HepG2 (cell line): ENCODE data around the gene ACVR1B. TPM values are rescaled to one million over a fixed set of nuclear protein-coding genes. Genes with fewer than 3 reads are reported as not detected.

Experiments used
- BCL6 ChIP-seq: IDR thresholded peaks from 2 replicates; pipeline ENCODE4 v1.6.1; 2016; ENCODE audit warnings: missing genetic modification reagents, missing compliant biosample characterization
- BHLHE40 ChIP-seq: IDR thresholded peaks from 2 replicates; pipeline ENCODE4 v1.6.1; 2011; ENCODE audit warnings: low read length, improper control_type of control experiment
- CBX1 ChIP-seq: IDR thresholded peaks from one replicate; pipeline ENCODE4 v1.6.1; 2016; ENCODE audit warnings: antibody characterized with exemption, low read depth
- CSRNP1 ChIP-seq: sonication (generic); formaldehyde crosslinking; IDR thresholded peaks from 2 replicates; pipeline ENCODE4 v1.8.1; 2023; ENCODE audit warnings: mild to moderate bottlenecking, missing genetic modification reagents
- CTCF ChIP-seq: sonication (generic); formaldehyde crosslinking; IDR thresholded peaks from 2 replicates; pipeline ENCODE4 v1.5.0; 2020; ENCODE audit warnings: mild to moderate bottlenecking, missing genetic modification reagents, moderate library complexity
- ERF ChIP-seq: IDR thresholded peaks from 2 replicates; pipeline ENCODE4 v1.6.1; 2018; ENCODE audit warnings: missing biosample characterization, missing genetic modification reagents
- RAD21 ChIP-seq: fragments of 450-650 bp; formaldehyde crosslinking; IDR thresholded peaks from 2 replicates; pipeline ENCODE4 v1.5.0; 2020; ENCODE audit warnings: mild to moderate bottlenecking
- RARG ChIP-seq: sonication (generic); formaldehyde crosslinking; IDR thresholded peaks from 2 replicates; pipeline ENCODE4 v1.4.0; 2020; ENCODE audit warnings: low read depth, mild to moderate bottlenecking, missing genetic modification reagents
- REXO4 ChIP-seq: sonication (generic); formaldehyde crosslinking; IDR thresholded peaks from 2 replicates; pipeline ENCODE4 v1.8.0; 2022; ENCODE audit warnings: missing genetic modification reagents, mild to moderate bottlenecking, borderline replicate concordance
- SIN3A ChIP-seq: IDR thresholded peaks from 2 replicates; pipeline ENCODE4 v1.6.1; 2011; ENCODE audit warnings: low read depth, mild to moderate bottlenecking, control low read depth, low read length, borderline replicate concordance
- SIN3B ChIP-seq: fragments of 150-350 bp; IDR thresholded peaks from 2 replicates; pipeline ENCODE4 v1.6.1; 2014; ENCODE audit warnings: low read length
- SRSF1 ChIP-seq: fragments of 200-400 bp; formaldehyde crosslinking; optimal IDR thresholded peaks from 2 replicates; pipeline ENCODE3; 2017; ENCODE audit warnings: mild to moderate bottlenecking, low read depth, low read length, moderate library complexity
- TARDBP ChIP-seq: sonication (generic); formaldehyde crosslinking; IDR thresholded peaks from 2 replicates; pipeline ENCODE4 v1.8.0; 2022; ENCODE audit warnings: mild to moderate bottlenecking, missing genetic modification reagents
- TFE3 ChIP-seq: IDR thresholded peaks from 2 replicates; pipeline ENCODE4 v1.6.1; 2016
- TP53 ChIP-seq: sonication (generic); formaldehyde crosslinking; conservative IDR thresholded peaks from 2 replicates; pipeline ENCODE4 v1.4.0; 2020; ENCODE audit warnings: missing genetic modification reagents
- ZBTB7B ChIP-seq: sonication (generic); formaldehyde crosslinking; IDR thresholded peaks from 2 replicates; pipeline ENCODE4 v1.4.0; 2020; ENCODE audit warnings: missing genetic modification reagents
- ZNF30 ChIP-seq: sonication (generic); formaldehyde crosslinking; IDR thresholded peaks from 2 replicates; pipeline ENCODE4 v1.5.0; 2020; ENCODE audit warnings: mild to moderate bottlenecking, missing genetic modification reagents
- ZNF382 ChIP-seq: sonication (generic); formaldehyde crosslinking; IDR thresholded peaks from 2 replicates; pipeline ENCODE4 v1.5.0; 2020; ENCODE audit warnings: missing genetic modification reagents, mild to moderate bottlenecking, borderline replicate concordance
- ZNF512B ChIP-seq: sonication (generic); formaldehyde crosslinking; IDR thresholded peaks from 2 replicates; pipeline ENCODE4 v1.5.1; 2020; ENCODE audit warnings: missing genetic modification reagents, mild to moderate bottlenecking, borderline replicate concordance
- ZNF639 ChIP-seq: conservative IDR thresholded peaks from 2 replicates; pipeline ENCODE4 v1.6.1; 2018; ENCODE audit warnings: missing genetic modification reagents
- ZNF781 ChIP-seq: sonication (generic); formaldehyde crosslinking; IDR thresholded peaks from 2 replicates; pipeline ENCODE4 v1.5.1; 2020; ENCODE audit warnings: borderline replicate concordance, mild to moderate bottlenecking, missing genetic modification reagents; ENCODE audit errors: not compliant biosample characterization
- ZNF788 ChIP-seq: sonication (generic); formaldehyde crosslinking; IDR thresholded peaks from 2 replicates; pipeline ENCODE4 v1.5.0; 2020; ENCODE audit warnings: mild to moderate bottlenecking, missing genetic modification reagents, borderline replicate concordance
- polyA plus RNA-seq, 8 experiments: library from polyadenylated mRNA; depleted of rRNA in 3 of 8; stranded (reverse) in 7 of 8; unstranded in 1 of 8; fragments of >200 nt; fragmentation: Illumina TruSeq in 4 of 8; extraction: Trizol in 4 of 8; gene quantifications; 2 replicates each; pipeline versions ENCODE4 v1.2.1 to v1.2.3, GENCODE V29; 2011 to 2016; ENCODE audit warnings: low read depth in 4 of 8, missing spikeins in 1 of 8, mixed read lengths in 1 of 8; ENCODE audit not compliant: insufficient read depth in 1 of 8
- total RNA-seq, 5 experiments: library from RNA; depleted of rRNA; stranded (reverse); fragments of >200 nt; fragmentation: Illumina TruSeq; extraction: Trizol; gene quantifications; 2 replicates each; pipeline ENCODE4 v1.2.3, GENCODE V29; 2016; ENCODE audit warnings: low read depth in 1 of 5

ACVR1B gene
- total and polyA plus RNA-seq, 2 of the 13 experiments (the other 11 are each of a cell fraction or from before 2014, with no cell fraction given) = 8.9 to 12.1 TPM

- peak; percentile 41; the same call in 1 of the 2 replicates for TF ChIP-seq CSRNP1
- peak; percentile 14; the same call in 1 of the 2 replicates for TF ChIP-seq ZNF788 (CRISPR knock-in tag)
- TF ChIP-seq SIN3B = no peak
- TF ChIP-seq ZNF382 (CRISPR knock-in tag) = no peak
- no peak for TF ChIP-seq RARG (CRISPR knock-in tag)
- peak; percentile 37 for TF ChIP-seq CTCF (CRISPR knock-in tag)
- TF ChIP-seq TFE3 = peak; percentile 96
- TF ChIP-seq CBX1 = no peak
- peak; percentile 33; the same call in 1 of the 2 replicates for TF ChIP-seq ERF
- TF ChIP-seq TARDBP = 0 out of 2 replicates have a peak, but pooled peaks have one; percentile 57
- TF ChIP-seq ZNF30 (CRISPR knock-in tag) = no peak
- TF ChIP-seq RAD21 = no peak
- no peak for TF ChIP-seq ZNF639 (CRISPR knock-in tag)
- TF ChIP-seq BCL6 (CRISPR knock-in tag) = 0 out of 2 replicates have a peak, but pooled peaks have one; percentile 34
- TF ChIP-seq ZNF512B = no peak
- TF ChIP-seq SRSF1 = peak; percentile 67
- peak; percentile 23; the same call in 1 of the 2 replicates for TF ChIP-seq SIN3A
- no peak for TF ChIP-seq ZNF781 (CRISPR knock-in tag)
- TF ChIP-seq ZBTB7B (CRISPR knock-in tag) = peak; percentile 79
- peak; percentile 14; the same call in 1 of the 2 replicates for TF ChIP-seq BHLHE40
- TF ChIP-seq TP53 (CRISPR knock-in tag) = no peak
- no peak for TF ChIP-seq REXO4
These were observed 58.7 kb downstream of the ACVR1B start (continued) for GRCh38 chr12:52010152-52010622.
